ENCODE measurements around the gene SPESP1. TPM values are rescaled to one million over a fixed set of nuclear protein-coding genes. Genes with fewer than 3 reads are reported as not detected.

Gene SPESP1
- polyA plus RNA-seq, 1 of the 3 experiments (the other 2 are of a cell fraction) = not detected

DNA sequence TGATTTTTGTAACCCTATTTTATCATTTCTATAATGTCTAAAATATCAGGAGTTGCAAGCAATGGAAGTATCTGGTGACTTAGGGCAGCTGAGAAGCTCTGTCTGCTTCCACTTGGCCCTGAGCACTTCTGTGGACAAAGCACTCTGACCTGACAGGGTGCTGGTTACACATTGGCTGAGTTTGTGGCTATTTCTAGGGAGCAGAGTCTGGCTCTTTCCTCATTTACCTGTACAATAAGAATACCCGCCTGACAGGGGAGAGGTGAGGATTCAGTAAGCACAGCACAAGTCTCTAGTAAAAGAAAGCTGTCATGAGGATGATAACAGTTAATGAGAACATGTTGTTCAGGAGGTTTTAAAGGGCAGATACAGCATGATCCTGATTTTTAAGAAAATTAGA lies 33.3 kb upstream of the SPESP1 start:
- POLR2A ChIA-PET = no interaction called here
- Histone ChIP-seq H3K4me2 (no peak overlapping the region), H3K79me2 (ENCODE audit: insufficient read depth) (no peaks in the 10 kb centered on the region), H3K4me3 (ENCODE audit: low read depth in 2 of 2, low read length in 1 of 2) (no peak overlapping the region), H3K9me3 (no peaks in the 10 kb centered on the region), H4K20me1 (ENCODE audit: insufficient read depth) (no peaks in the 10 kb centered on the region), H3K27me3 (ENCODE audit: insufficient read depth) (peaks cover 31% of the 10 kb centered on the region; the same call in 1 of the 2 replicates), H3K27ac (ENCODE audit: low read depth in 2 of 2, low read length in 1 of 2) (no peak overlapping the region), H3K4me1 (ENCODE audit: control insufficient read depth in 1 of 2, insufficient read depth in 2 of 2, low read depth in 1 of 2, low read length in 1 of 2) (no peaks in the 10 kb centered on the region), H3K9ac (no peak overlapping the region), H2AFZ (ENCODE audit: low read depth) (no peak overlapping the region), H3K9me2 (no peaks in the 10 kb centered on the region), H3K36me3 (replicated peaks in 1 of 2; ENCODE audit: control insufficient read depth in 1 of 2, insufficient read depth in 2 of 2, low read length in 1 of 2) (no peaks in the 10 kb centered on the region), H3F3A (replicated peaks; ENCODE audit: insufficient read depth) (no peaks in the 10 kb centered on the region)
- CTCF ChIA-PET = interaction anchor here (1.2 to 1.5 kb wide), 4 partner anchors 18 to 347 kb away, joined by 3 to 14 read pairs (median 6); no protein-coding TSS in a partner anchor
- TF ChIP-seq, protein P1, sequence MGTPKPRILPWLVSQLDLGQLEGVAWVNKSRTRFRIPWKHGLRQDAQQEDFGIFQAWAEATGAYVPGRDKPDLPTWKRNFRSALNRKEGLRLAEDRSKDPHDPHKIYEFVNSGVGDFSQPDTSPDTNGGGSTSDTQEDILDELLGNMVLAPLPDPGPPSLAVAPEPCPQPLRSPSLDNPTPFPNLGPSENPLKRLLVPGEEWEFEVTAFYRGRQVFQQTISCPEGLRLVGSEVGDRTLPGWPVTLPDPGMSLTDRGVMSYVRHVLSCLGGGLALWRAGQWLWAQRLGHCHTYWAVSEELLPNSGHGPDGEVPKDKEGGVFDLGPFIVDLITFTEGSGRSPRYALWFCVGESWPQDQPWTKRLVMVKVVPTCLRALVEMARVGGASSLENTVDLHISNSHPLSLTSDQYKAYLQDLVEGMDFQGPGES (IDR thresholded peaks at IDR 0.05; ENCODE audit: low read depth, low read length) = no peak
- no peak for TF ChIP-seq FOXM1 (IDR thresholded peaks at IDR 0.05; ENCODE audit: low read depth)
- no peak for TF ChIP-seq ELF1 (IDR thresholded peaks at IDR 0.05)
- TF ChIP-seq CHD2 (IDR thresholded peaks at IDR 0.05; ENCODE audit: low read length, partially characterized antibody) = no peak
- no peak for TF ChIP-seq RFX5 (IDR thresholded peaks at IDR 0.05; ENCODE audit: low read length)
- TF ChIP-seq POLR2AphosphoS5 (IDR thresholded peaks at IDR 0.05; ENCODE audit: low read depth, low read length) = no peak
- no peak for TF ChIP-seq MXI1 (IDR thresholded peaks at IDR 0.05; ENCODE audit: low read depth, low read length)
- no peak for TF ChIP-seq NRF1 (IDR thresholded peaks at IDR 0.05; ENCODE audit: low read depth, low read length)
- TF ChIP-seq YY1 (IDR thresholded peaks at IDR 0.05; ENCODE audit: low read depth) = no peak
- no peak for TF ChIP-seq FOSL2 (IDR thresholded peaks at IDR 0.05; ENCODE audit: borderline replicate concordance, low read depth)
- no peak for TF ChIP-seq SIN3A (IDR thresholded peaks at IDR 0.05; ENCODE audit: borderline replicate concordance, low read depth, low read length)
- no peak for TF ChIP-seq MEF2A (IDR thresholded peaks at IDR 0.05; ENCODE audit: borderline replicate concordance, low read depth)
- TF ChIP-seq GATA2 (CRISPR knock-in tag; IDR thresholded peaks at IDR 0.05) = no peak
- no peak for TF ChIP-seq JUND (IDR thresholded peaks at IDR 0.05)
- TF ChIP-seq USF1 (IDR thresholded peaks at IDR 0.05; ENCODE audit: borderline replicate concordance, low read depth) = no peak
- TF ChIP-seq, protein P2, sequence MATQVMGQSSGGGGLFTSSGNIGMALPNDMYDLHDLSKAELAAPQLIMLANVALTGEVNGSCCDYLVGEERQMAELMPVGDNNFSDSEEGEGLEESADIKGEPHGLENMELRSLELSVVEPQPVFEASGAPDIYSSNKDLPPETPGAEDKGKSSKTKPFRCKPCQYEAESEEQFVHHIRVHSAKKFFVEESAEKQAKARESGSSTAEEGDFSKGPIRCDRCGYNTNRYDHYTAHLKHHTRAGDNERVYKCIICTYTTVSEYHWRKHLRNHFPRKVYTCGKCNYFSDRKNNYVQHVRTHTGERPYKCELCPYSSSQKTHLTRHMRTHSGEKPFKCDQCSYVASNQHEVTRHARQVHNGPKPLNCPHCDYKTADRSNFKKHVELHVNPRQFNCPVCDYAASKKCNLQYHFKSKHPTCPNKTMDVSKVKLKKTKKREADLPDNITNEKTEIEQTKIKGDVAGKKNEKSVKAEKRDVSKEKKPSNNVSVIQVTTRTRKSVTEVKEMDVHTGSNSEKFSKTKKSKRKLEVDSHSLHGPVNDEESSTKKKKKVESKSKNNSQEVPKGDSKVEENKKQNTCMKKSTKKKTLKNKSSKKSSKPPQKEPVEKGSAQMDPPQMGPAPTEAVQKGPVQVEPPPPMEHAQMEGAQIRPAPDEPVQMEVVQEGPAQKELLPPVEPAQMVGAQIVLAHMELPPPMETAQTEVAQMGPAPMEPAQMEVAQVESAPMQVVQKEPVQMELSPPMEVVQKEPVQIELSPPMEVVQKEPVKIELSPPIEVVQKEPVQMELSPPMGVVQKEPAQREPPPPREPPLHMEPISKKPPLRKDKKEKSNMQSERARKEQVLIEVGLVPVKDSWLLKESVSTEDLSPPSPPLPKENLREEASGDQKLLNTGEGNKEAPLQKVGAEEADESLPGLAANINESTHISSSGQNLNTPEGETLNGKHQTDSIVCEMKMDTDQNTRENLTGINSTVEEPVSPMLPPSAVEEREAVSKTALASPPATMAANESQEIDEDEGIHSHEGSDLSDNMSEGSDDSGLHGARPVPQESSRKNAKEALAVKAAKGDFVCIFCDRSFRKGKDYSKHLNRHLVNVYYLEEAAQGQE (IDR thresholded peaks at IDR 0.05; ENCODE audit: low read depth, low read length) = no peak
- no peak for TF ChIP-seq RAD21 (IDR thresholded peaks at IDR 0.05; ENCODE audit: low read length)
- TF ChIP-seq PBX3 (IDR thresholded peaks at IDR 0.05) = no peak
- TF ChIP-seq FOXJ3 (CRISPR knock-in tag; IDR thresholded peaks at IDR 0.05) = no peak
- TF ChIP-seq EP300 (IDR thresholded peaks at IDR 0.05; ENCODE audit: borderline replicate concordance in 1 of 2, low read depth in 1 of 2, low read length in 1 of 2) = no peak
- no peak for DNase-seq
- WGBS (ENCODE audit: low lambda C conversion rate) = 39% methylated on average over 1 of the region's 1 CpG
